Prostate gland (tissue), 2 donors: ENCODE data around the gene COL2A1. TPM values are rescaled to one million over a fixed set of nuclear protein-coding genes. Genes with fewer than 3 reads are reported as not detected.

ENCODE experiments used
- DNase-seq: peaks from one replicate; pipeline ENCODE4 v3.0.0-alpha.2; 2019; ENCODE audit warnings: low spot score
- H3K27ac ChIP-seq, 2 donors: fragments of 200-600 bp; sonication (generic); 2 replicates each; pipeline ENCODE4 v1.5.1; 2017 to 2019
- H3K27me3 ChIP-seq: fragments of 200-600 bp; sonication (generic); replicated peaks from 2 replicates; pipeline ENCODE4 v1.5.1; 2019; ENCODE audit not compliant: insufficient read depth
- H3K36me3 ChIP-seq, 2 donors: fragments of 200-600 bp; sonication (generic); 1 replicate in 1 of 2; 2 replicates in 1 of 2; pipeline versions ENCODE4 v1.5.1 to v1.8.1; 2017 to 2019
- H3K4me1 ChIP-seq: fragments of 200-600 bp; sonication (generic); replicated peaks from 2 replicates; pipeline ENCODE4 v1.5.1; 2019
- H3K4me3 ChIP-seq, 2 donors: fragments of 200-600 bp; sonication (generic); 2 replicates each; pipeline ENCODE4 v1.5.1; 2017 to 2019
- H3K9me3 ChIP-seq: fragments of 200-600 bp; sonication (generic); 2 replicates; pipeline ENCODE4 v1.5.1; 2017
- CTCF ChIP-seq, 4 experiments: fragments of 200-600 bp in 2 of 4; fragments of 450-650 bp in 2 of 4; sonication (generic) in 2 of 4; IDR thresholded peaks; 1 replicate in 3 of 4; 2 replicates in 1 of 4; pipeline ENCODE4 v1.5.1; 2016 to 2019; ENCODE audit warnings: antibody characterized with exemption in 4 of 4, mild to moderate bottlenecking in 2 of 4, moderate library complexity in 2 of 4
- POLR2A ChIP-seq: fragments of 450-650 bp; IDR thresholded peaks from one replicate; pipeline ENCODE4 v1.6.1; 2016; ENCODE audit warnings: antibody characterized with exemption, mild to moderate bottlenecking
- POLR2AphosphoS5 ChIP-seq: sonication (generic); formaldehyde crosslinking; IDR thresholded peaks from one replicate; pipeline ENCODE4 v1.6.1; 2017; ENCODE audit warnings: antibody characterized with exemption
- WGBS: methylation state at CpG from one replicate; pipeline ENCODE4 v1.1.5; 2018; 5-methylcytosine and 5-hydroxymethylcytosine counted together
- intact Hi-C: fragments of 100-400 bp; cut with DNase I; formaldehyde crosslinking; loops from one replicate; pipeline ENCODE4 v1.14.2; 2022
- total RNA-seq, 2 donors: library from RNA; depleted of rRNA; stranded (reverse); fragments of >200 nt; gene quantifications; one replicate each; pipeline ENCODE4 v1.1.0, GENCODE V29; 2016

COL2A1 gene
- total RNA-seq, 2 donors from 2014 or later, result 0.14 to 1.9 TPM

- 7% methylated on average over 4 of the region's 4 CpGs for WGBS
- DNase-seq, result peak; percentile 56
Observed at GRCh38 chr12:47995981-47996401, 8.3 kb downstream of the COL2A1 start.

GRCh38 chr12:47993491-47993890, 10.8 kb downstream of the COL2A1 start:
- Histone ChIP-seq H3K9me3 (no peaks in the 10 kb centered on the region), H3K4me1 (no peaks in the 10 kb centered on the region), H3K27me3 (no peaks in the 10 kb centered on the region), H3K4me3 (no peak overlapping the region), H3K36me3 (no peaks in the 10 kb centered on the region), H3K27ac (no peak overlapping the region)
- intact Hi-C loops, result no loop called here
- DNase-seq, result no peak
- 95% methylated on average over 5 of the region's 5 CpGs for WGBS
- TF ChIP-seq CTCF (IDR thresholded peaks at IDR 0.05), result no peak
- no peak for TF ChIP-seq POLR2AphosphoS5
- no peak for TF ChIP-seq POLR2A

More at GRCh38 chr12:47995981-47996401, 8.3 kb downstream of the COL2A1 start:
- TF ChIP-seq CTCF (IDR thresholded peaks at IDR 0.05), result no peak
- TF ChIP-seq POLR2AphosphoS5, result peak; percentile 65
- TF ChIP-seq POLR2A, result no peak
- intact Hi-C loops, result no loop called here
- Histone ChIP-seq H3K27ac (no peak overlapping the region), H3K4me3 (no peak overlapping the region), H3K9me3 (no peaks in the 10 kb centered on the region), H3K4me1 (no peaks in the 10 kb centered on the region), H3K36me3 (no peaks in the 10 kb centered on the region), H3K27me3 (no peaks in the 10 kb centered on the region)

GRCh38 chr12:47992776-47993175, 11.5 kb downstream of the COL2A1 start:
- no peaks in the 10 kb centered on the region for H3K4me1 ChIP-seq
- H3K9me3 ChIP-seq, result no peaks in the 10 kb centered on the region
- WGBS, result 98% methylated on average over 10 of the region's 10 CpGs
- DNase-seq, result no peak
- TF ChIP-seq POLR2A, result no peak
- no peak for TF ChIP-seq CTCF (IDR thresholded peaks at IDR 0.05)
- no peak for TF ChIP-seq POLR2AphosphoS5
- H3K27ac ChIP-seq, result no peak overlapping the region
- no peak overlapping the region for H3K4me3 ChIP-seq
- no peaks in the 10 kb centered on the region for H3K36me3 ChIP-seq
- intact Hi-C loops, result no loop called here
- H3K27me3 ChIP-seq, result no peaks in the 10 kb centered on the region

- no peaks in the 10 kb centered on the region for H3K9me3 ChIP-seq
- no peak for DNase-seq
- TF ChIP-seq POLR2A (no peak), POLR2AphosphoS5 (no peak), CTCF (IDR thresholded peaks at IDR 0.05) (no peak)
- no peaks in the 10 kb centered on the region for H3K4me1 ChIP-seq
- H3K27ac ChIP-seq, result no peak overlapping the region
- no peak overlapping the region for H3K4me3 ChIP-seq
- H3K27me3 ChIP-seq, result no peaks in the 10 kb centered on the region
- WGBS, result 71% methylated on average over 13 of the region's 13 CpGs
- H3K36me3 ChIP-seq, result no peaks in the 10 kb centered on the region
- intact Hi-C loops, result no loop called here
Observed at GRCh38 chr12:47991106-47992061, 12.9 kb downstream of the COL2A1 start.
